ENCODE results near the gene HCRT.
"Not testable (repeated sequence)": the region's sequence is repeated elsewhere in the genome, so short reads cannot be mapped to it uniquely, and the experiment has no call there.

The HCRT gene

GRCh38 chr17:42197564-42198156 lies 12.4 kb upstream of the HCRT start:
- DNase-seq (ENCODE audit: low spot score), result no peak

- DNase-seq (ENCODE audit: low spot score), result peak; percentile 87
Measured at GRCh38 chr17:42193969-42194899, 9.0 kb upstream of the HCRT start, which contains the start of gene GHDC. GHDC (minus strand) TSS chr17:42194494; CDS start chr17:42193581, 913 bp downstream.

GRCh38 chr17:42193216-42193968 lies 8.1 kb upstream of the HCRT start:
- DNase-seq (ENCODE audit: low spot score), result no peak

- DNase-seq (ENCODE audit: low spot score), result no peak
Measured at GRCh38 chr17:42192189-42193126, 7.2 kb upstream of the HCRT start.

- no peak for DNase-seq (ENCODE audit: low spot score)
Measured at GRCh38 chr17:42191275-42191608, 6.0 kb upstream of the HCRT start.

- DNase-seq (ENCODE audit: low spot score), result no peak
Measured at GRCh38 chr17:42190491-42191274, 5.4 kb upstream of the HCRT start.

- no peak for DNase-seq (ENCODE audit: low spot score)
Measured at GRCh38 chr17:42189651-42189965, 4.4 kb upstream of the HCRT start.

- no peak for DNase-seq (ENCODE audit: low spot score)
Measured at GRCh38 chr17:42188749-42189650, 3.7 kb upstream of the HCRT start.

GRCh38 chr17:42187833-42188232 lies 2.6 kb upstream of the HCRT start:
- no peak for DNase-seq (ENCODE audit: low spot score)

- not testable (repeated sequence) for DNase-seq (ENCODE audit: low spot score)
Measured at GRCh38 chr17:42186191-42186590, 939 bp upstream of the HCRT start.

GRCh38 chr17:42185621-42185930 lies 324 bp upstream of the HCRT start:
- DNase-seq (ENCODE audit: low spot score), result no peak

- peak; percentile 87 for DNase-seq (ENCODE audit: low spot score)
Measured at GRCh38 chr17:42183741-42184711, 1.2 kb downstream of the HCRT start.

- DNase-seq (ENCODE audit: low spot score), result no peak
Measured at GRCh38 chr17:42182927-42183734, 2.1 kb downstream of the HCRT start.

GRCh38 chr17:42181851-42182207 lies 3.4 kb downstream of the HCRT start:
- no peak for DNase-seq (ENCODE audit: low spot score)

- peak; percentile 86 for DNase-seq (ENCODE audit: low spot score)
Measured at GRCh38 chr17:42180922-42181850, 4.1 kb downstream of the HCRT start, which contains the start of gene KCNH4. KCNH4 (minus strand) TSS chr17:42181142; CDS start chr17:42180945, 197 bp downstream.

- no peak for DNase-seq (ENCODE audit: low spot score)
Measured at GRCh38 chr17:42180411-42180921, 4.8 kb downstream of the HCRT start.

All from activated CD4-positive, alpha-beta T cell treated with anti-CD3 and anti-CD28 coated beads, Interleukin-2, Interleukin-4, amounts not matched to agents 100 ng/mL and 50 ng/mL, durations not matched to agents 16 hours and 8 hours (primary cell).